Stimulated activated CD4-positive, alpha-beta T cell treated with anti-CD3 and anti-CD28 coated beads, Interleukin-15, amount 100 ng/mL, for 48 hours (primary cell): ENCODE measurements around the gene POLR3H.
A peak's percentile ranks its signal among the peaks of the same experiment; 100 is the strongest.
"Not testable (repeated sequence)": the region's sequence is repeated elsewhere in the genome, so short reads cannot be mapped to it uniquely, and the experiment has no call there.

Experiments used
- DNase-seq, 2 donors: peaks; one replicate each; pipeline ENCODE4 v3.0.0-alpha.2; 2020; ENCODE audit warnings: low read depth in 2 of 2

The POLR3H gene, protein sequence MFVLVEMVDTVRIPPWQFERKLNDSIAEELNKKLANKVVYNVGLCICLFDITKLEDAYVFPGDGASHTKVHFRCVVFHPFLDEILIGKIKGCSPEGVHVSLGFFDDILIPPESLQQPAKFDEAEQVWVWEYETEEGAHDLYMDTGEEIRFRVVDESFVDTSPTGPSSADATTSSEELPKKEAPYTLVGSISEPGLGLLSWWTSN

GRCh38 chr22:41543854-41544670, at the start of gene POLR3H:
Gene POLR3H, minus strand, starts transcription at chr22:41544470. Its CDS starts 369 bp downstream, at chr22:41544101.
- peak; percentile 94 to 97 for DNase-seq

DNA sequence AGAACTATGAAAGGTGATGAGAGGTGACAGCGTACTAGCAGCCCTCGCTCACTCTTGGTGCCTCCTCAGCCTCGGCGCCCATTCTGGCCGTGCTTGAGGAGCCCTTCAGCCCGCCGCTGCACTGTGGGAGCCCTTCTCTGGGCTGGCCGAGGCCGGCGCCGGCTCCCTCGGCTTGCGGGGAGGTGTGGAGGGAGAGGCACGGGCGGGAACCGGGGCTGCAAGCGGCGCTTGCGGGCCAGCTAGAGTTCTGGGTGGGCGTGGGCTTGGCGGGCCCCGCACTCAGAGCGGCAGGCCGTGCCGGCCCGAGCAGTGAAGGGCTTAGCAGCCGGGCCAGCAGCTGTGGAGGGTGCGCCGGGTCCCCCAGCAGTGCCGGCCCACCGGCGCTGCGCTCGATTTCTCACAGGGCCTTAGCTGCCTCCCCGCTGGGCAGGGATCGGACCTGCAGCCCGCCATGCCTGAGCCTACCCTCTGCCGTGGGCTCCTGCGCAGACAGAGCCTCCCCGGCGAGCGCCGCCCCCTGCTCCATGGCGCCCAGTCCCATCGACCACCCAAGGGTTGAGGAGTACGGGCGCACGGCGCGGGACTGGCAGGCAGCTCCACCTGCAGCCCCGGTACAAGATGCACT, 49.2 kb upstream of the POLR3H start:
- DNase-seq: not testable (repeated sequence)

DNA sequence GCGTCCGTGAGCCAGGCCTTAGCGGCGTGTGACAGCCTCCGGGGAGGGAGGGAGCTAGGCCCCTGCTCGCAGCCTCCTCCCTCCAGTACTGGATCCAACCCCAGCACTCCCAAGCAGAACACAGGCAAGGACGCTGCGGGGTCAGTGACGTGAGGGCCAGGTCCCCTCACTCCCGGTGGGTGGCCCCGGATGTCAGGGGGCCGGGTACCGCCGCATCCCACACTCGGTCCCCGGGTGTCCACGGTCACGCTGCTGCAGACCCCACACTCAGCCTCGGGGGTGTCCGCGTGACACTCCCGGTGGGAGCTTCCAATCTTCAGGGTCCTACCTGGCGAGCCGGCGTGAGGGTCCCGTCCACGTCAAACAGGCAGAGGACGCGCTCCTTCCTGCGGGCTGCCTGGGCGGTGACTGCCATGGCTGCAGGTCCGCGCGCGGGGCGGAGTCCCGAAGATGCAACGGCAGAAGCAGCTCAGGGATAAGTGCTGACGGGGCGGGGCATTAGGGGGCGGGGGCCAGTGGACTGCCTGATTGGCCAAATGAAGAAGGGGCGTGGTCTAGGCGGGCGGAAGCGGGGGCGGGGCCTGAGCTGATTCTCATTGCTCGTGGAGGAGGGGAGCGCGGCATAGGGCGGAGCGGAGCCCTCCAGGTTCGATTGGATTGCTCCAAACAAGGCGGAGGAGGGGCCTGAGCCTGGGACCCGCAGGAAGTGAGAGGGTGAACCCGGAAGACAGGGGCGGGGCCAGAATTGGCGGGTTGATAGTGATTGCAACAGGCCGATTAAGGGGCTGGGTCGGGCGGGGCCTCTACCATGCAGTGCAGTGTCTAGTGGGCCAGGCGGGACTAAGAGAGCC, 45.3 kb upstream of the POLR3H start, which contains the start of gene PMM1:
PMM1 (minus strand) TSS at position 450 of the 851 bp plus-strand sequence; CDS start at position 415, 35 bp downstream.
- peak; percentile 100 for DNase-seq

- DNase-seq: no peak
Observed at GRCh38 chr22:41587347-41587723, 43.1 kb upstream of the POLR3H start.

DNA sequence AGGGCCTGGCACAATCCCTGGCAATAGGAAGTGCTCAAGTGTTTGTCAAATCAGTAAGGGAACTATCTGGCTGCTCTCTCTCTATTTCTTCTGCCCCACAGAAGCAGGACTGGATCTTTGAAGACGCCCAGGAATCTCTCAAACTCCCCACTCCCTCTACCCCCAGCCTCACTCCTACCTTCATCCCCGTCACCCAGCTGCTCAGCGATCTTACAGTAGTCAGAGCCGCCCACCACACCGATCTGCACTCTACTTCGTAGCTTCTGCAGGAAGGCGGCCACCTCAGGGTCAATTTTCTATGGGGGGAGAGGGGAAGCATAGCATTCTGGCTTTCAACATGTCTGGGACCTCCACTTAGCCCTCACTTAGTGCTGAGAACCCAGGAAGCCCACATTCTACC, 41.6 kb upstream of the POLR3H start:
- no peak for DNase-seq

GRCh38 chr22:41584881-41585280, 40.6 kb upstream of the POLR3H start:
- DNase-seq: no peak

DNA sequence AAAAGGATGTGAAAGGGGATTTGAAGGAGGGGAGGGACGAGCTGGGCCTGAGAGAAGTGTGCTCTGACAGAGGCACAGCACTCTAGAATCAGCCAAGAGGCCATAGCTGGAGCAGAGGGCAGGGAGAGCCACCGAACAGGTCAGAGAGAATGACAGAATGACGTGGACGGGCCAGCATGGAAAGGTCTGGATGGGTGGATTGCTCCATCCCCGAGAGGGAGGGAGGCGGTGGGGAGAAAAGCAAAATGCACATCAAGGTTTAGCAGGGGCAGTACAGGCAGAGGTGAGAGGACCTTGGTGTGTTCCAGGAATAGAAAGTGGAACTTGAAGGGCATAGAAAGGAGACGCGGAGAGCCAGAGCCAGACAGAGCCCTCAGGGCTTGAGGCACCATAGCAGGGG, 38.4 kb upstream of the POLR3H start:
- DNase-seq: no peak

DNA sequence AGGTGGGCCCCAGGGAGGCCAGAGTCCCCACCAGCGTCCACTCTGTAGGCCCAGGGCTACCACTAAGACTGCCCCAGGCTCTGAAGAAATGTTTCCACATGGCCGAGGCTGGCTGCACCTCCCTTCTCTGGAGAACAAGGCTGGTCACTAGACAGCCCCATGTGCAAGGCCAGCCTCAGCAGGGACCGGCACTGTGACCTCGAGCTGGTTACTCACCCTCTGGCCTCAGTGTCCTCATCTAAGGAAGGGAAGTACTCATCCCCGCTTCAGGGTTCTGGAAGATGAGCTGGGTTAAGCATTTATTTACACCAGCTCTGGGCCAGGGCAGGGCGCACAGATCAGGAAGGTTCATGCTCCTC, 35.7 kb upstream of the POLR3H start:
- no peak for DNase-seq

DNA sequence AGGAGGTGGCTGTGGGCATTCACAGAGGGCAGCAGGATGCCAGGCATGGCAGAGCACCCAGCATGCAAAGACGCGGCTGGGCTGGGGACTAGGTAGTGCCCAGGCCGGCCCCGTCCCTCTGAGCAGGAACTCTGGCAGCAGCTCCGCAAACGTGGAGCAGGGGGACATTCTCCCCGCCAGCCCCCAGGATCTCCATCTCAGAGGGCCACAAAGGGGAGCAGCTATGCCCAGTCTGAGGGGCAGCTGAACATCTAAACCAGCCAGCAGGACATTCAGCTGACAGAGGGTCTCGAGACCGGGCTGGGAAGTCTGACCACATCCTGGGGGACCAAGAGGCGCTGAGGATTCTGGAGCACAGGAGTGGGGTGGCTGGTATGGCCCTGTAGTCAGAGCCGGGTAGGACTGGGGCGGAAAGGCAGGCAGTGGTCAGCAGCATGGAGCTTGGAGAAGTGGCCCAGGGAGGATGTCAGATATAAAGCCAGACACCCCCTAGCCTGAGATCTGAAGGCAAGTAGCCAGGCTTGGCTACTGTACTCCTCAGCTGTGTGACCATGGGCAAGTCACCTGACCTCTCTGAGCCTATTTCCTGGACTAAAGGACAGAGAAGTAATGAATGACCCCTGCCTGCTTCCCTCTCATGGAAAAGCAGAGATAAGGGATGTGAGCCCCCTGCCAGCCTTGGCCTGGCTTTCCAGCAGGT, 35.2 kb upstream of the POLR3H start:
- no peak for DNase-seq

DNA sequence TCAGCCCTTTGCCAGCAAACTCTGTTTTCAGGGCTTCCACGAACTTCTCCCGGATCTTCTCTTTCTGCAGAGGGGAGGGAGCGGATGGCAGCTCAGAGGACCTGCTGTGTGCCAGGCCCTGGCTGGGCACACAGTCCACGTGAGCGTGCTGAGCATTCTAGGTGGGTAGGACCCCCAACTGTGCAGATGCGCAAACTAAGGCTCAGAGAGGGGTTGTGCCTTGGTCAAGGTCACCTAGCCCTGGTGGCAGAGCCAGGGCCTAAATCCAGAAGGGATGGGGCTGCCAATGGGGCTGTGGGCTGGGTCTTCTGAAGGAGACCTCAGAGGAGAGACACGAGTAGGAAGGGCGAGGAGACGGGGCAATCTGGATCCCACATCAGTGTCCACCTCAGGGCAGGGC, 34.5 kb upstream of the POLR3H start:
- no peak for DNase-seq

DNA sequence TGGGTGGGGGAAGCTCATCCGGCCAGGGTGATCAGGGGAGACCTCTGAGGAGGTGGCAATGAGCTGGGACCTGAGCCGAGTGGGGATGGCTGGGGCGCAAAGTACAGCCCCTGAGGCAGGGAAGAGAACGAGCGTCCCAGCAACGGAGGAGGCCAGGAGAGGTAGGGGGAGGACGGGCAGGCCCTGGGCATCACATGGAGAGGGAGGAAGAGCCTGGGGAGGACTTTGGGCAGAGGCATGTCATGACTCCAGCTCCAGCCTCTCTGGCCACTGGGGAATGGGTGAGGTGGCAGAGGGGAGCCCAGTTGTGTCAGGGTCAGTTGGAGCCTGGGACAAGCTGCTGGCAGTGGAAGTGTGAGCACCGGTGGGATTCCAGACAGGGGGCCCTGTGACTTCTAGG, 33.8 kb upstream of the POLR3H start:
- DNase-seq: no peak

GRCh38 chr22:41576877-41577276, 32.6 kb upstream of the POLR3H start:
- no peak for DNase-seq

- DNase-seq: no peak
Observed at GRCh38 chr22:41575533-41575932, 31.3 kb upstream of the POLR3H start.

GRCh38 chr22:41574847-41575381, 30.6 kb upstream of the POLR3H start:
- no peak for DNase-seq

GRCh38 chr22:41573677-41574076, 29.4 kb upstream of the POLR3H start:
- DNase-seq: no peak

DNA sequence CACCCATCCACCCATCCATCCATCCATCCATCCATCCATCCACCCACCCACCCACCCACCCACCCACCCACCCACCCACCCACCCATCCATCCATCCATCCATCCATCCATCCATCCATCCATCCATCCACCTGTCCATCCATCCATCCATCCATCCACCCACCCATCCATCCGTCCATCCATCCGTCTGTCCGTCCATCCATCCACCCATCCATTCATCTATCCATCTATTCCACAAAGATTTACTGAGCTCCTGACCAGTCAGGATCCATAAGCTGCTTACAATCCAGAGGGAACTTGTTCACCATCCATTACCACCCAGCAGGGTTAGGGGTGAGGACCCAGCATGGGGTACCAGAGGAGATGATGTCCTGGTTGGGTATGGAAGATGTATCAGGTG, 28.0 kb upstream of the POLR3H start:
- DNase-seq: not testable (repeated sequence)

GRCh38 chr22:41571786-41572185, 27.5 kb upstream of the POLR3H start:
- DNase-seq: no peak

DNA sequence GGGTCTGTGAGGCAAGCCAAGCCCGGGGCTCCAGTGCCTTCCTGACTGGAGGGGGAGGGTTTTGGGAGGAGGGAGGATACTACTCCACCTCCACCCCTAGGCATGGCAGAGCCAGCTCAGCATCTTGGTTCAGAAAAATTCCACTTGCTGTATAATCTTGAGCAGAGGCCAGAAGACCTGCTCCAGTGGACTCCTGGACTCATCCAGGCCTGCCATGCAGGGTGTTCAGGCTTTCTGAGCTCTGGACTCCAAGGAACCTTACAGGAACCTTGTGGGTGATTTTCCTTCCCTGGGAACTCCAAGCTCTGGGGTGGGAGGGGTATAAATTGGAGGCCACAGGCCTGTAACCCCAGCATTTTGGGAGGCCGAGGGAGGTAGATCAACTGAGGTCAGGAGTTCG, 26.0 kb upstream of the POLR3H start:
- DNase-seq: no peak

- DNase-seq: no peak
Observed at GRCh38 chr22:41568811-41569210, 24.5 kb upstream of the POLR3H start.

GRCh38 chr22:41567512-41567768, 23.2 kb upstream of the POLR3H start:
- no peak for DNase-seq

DNA sequence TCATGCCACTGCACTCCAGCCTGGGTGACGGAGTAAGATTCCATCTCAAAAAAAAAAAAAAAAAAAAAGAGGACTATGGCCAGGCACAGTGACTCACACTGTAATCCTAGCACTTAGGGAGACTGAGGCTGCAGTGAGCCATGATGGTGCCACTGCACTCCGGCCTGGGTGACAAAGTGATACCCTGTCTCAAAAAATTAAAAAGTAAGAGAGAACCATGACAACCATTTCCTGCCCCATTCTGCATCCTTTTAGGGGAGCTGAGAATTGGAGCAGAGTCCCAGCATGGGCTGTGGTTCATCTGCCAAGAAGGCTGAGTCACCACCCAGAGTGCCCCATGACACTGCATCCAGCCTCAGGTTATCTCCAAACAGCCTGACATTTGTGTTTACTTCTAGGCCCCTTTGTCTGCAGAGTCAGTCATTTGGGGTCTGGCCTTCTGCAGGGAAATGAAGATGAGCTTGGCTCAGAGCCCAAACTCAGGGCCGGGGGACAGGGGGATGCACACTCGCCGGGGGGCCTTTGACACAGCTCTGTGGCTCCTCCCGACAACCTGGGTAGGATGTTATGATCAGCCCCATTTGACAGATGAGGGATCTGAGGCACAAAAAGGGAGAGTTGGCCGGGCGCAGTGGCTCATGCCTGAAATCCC, 21.3 kb upstream of the POLR3H start:
- peak in 1 of 2 donors; percentile 11 for DNase-seq
